ENCODE data around the gene CBFA2T3. TPM values are rescaled to one million over a fixed set of nuclear protein-coding genes. Genes with fewer than 3 reads are reported as not detected.
"Not testable (repeated sequence)": the region's sequence is repeated elsewhere in the genome, so short reads cannot be mapped to it uniquely, and the experiment has no call there.

CBFA2T3 gene
- total and polyA plus RNA-seq, 5 donors, result 5.6 to 8.5 (median 7.3) TPM

DNA sequence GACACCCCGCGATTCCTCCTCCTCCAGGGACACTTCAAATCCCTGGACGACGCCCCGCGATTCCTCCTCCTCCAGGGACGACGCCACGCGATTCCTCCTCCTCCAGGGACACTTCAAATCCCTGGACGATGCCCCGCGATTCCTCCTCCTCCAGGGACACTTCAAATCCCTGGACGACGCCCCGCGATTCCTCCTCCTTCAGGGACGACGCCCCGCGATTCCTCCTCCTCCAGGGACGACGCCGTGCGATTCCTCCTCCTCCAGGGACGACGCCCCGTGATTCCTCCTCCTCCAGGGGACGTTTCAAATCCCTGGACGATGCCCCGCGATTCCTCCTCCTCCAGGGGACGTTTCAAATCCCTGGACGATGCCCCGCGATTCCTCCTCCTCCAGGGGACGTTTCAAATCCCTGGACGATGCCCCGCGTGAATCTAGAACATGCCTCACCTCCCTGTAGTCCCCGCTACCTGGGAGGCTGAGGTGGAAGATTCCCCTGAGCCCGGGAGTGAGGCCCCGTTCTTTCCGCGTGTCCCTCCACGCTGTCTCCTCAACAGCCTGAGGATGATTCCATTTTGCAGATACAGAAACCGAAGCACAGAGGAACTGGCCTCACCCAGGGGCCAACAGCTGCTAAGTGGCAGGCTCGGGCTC lies 87.2 kb downstream of the CBFA2T3 start:
- intact Hi-C loops (cut with DNase I); H3K4me1 ChIP-seq (ENCODE audit: control insufficient read depth, insufficient read depth, low read length); ATAC-seq; H3K9me3 ChIP-seq (ENCODE audit: control insufficient read depth, low read length); DNase-seq; H3K4me3 ChIP-seq (ENCODE audit: low read length); H3K27ac ChIP-seq (ENCODE audit: low read length); H3K27me3 ChIP-seq (ENCODE audit: control insufficient read depth, insufficient read depth): not testable (repeated sequence)
- WGBS, result 93% methylated on average over 48 of the region's 48 CpGs

DNA sequence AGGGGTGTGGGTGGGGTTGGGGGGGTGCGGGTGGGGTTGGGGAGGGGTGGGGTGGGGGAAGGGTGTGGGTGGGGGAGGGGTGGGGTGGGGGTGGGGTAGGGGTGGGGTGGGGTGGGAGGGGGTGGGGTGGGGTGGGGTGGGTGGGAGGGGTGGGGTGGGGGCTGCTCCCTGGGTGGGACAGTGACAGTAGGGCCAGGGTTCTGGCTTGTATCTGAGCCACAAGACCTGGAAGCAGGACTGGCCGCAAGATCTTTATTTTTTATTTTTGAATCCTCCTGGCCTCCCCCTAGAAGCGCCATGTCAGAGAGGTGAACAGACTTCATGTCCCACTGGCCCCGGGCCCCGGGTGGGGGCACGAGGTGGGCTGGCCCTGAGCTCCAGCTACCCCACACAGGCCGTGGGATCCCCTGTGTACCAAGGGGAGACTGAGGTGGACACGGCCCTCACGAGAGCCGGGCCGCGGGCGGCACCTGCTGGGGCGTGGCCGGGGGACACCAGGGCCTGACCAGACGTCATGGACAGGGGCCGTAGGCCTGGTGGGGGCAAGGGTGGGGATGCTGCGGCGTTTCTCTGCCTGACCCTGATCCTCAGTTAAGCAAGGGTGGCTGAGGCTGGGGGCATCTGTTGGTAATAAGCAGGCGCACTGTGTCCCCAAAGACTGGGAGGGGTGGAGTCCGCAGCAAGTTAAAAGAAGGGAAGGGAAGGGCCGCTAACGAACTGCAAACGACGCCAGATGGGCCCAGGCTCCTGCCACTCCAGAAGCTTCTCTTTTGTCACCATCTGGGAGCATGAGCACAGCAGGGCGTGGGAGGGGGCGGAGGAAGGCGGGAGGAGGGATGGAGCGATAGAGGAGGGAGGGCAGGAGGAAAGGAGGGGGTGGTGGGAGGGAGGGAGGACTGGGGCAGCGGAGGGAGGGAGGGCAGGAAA lies 88.3 kb downstream of the CBFA2T3 start:
- ATAC-seq (no peak), DNase-seq (peak; percentile 68 to 88 (median 82))
- Histone ChIP-seq H3K27ac (ENCODE audit: low read length) (no peak overlapping the region), H3K4me1 (ENCODE audit: control insufficient read depth, insufficient read depth, low read length) (no peaks in the 10 kb centered on the region), H3K27me3 (ENCODE audit: control insufficient read depth, insufficient read depth) (no peaks in the 10 kb centered on the region), H3K9me3 (ENCODE audit: control insufficient read depth, low read length) (no peaks in the 10 kb centered on the region), H3K4me3 (ENCODE audit: low read length) (no peak overlapping the region)
- intact Hi-C loops (cut with DNase I), result no loop called here
- 74% methylated on average over 29 of the region's 30 CpGs for WGBS

DNA sequence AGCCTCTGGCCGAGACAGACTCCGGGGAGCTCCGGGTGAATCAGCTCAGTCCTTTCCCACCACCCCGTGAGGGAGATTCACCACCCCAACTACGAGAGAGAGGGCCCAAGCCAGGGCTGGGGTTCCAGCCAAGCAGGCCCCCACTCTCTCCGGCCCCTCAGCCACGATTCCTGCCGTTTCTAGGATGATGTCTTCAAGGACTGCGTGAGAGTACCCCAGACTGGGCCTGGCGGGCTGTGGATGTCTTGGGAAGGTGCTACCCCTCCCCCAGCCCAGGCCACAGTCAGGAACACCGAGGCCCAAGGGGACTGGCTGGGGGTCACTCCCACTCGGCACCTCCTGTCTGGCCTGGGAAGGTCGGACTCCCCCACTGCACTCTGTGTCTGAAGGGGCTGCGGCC lies 89.0 kb downstream of the CBFA2T3 start:
- H3K4me1 ChIP-seq (ENCODE audit: control insufficient read depth, insufficient read depth, low read length), result no peaks in the 10 kb centered on the region
- H3K9me3 ChIP-seq (ENCODE audit: control insufficient read depth, low read length), result no peaks in the 10 kb centered on the region
- H3K27me3 ChIP-seq (ENCODE audit: control insufficient read depth, insufficient read depth), result no peaks in the 10 kb centered on the region
- 53% methylated on average over 14 of the region's 14 CpGs for WGBS
- no peak overlapping the region for H3K4me3 ChIP-seq (ENCODE audit: low read length)
- peak overlapping the region; percentile 28 for H3K27ac ChIP-seq (ENCODE audit: low read length)
- ATAC-seq, result no peak
- no peak for DNase-seq
- intact Hi-C loops (cut with DNase I), result no loop called here

DNA sequence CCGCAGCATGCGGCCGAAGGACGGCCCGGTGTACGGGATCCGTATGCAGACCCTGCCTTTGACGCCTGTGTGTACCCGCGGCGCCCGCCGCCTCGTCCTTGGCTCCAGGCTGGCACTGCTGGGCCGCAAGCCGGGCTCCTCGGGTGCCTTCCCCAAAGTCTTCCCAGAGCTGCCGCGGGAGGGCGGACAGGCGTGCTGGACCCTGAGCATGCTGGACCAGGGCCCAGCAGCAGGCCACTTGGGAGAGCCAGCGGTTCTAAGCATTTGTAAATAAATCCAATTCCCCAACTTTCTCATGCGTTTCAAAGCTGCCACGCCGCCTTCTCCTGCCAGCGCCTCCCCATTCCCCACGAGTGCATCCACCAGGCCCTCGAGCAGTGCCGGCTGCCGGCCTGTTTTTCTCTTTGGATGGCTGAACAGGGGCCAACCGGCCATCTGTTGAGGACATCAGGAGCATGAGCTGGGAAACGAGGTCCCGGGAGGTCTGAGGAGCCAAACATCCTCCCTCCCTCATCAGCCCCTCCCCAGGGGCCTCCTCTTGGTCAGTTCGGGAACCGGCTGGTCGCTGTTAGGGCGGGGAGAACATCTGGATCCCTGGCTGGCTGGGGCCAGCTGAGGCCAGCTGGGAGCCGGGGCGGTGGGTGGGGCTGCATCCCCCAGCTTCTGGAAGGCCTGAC lies 90.0 kb downstream of the CBFA2T3 start:
- Histone ChIP-seq H3K27ac (ENCODE audit: low read length) (peak overlapping the region; percentile 8), H3K4me3 (ENCODE audit: low read length) (no peak overlapping the region), H3K9me3 (ENCODE audit: control insufficient read depth, low read length) (no peaks in the 10 kb centered on the region), H3K4me1 (ENCODE audit: control insufficient read depth, insufficient read depth, low read length) (no peaks in the 10 kb centered on the region), H3K27me3 (ENCODE audit: control insufficient read depth, insufficient read depth) (no peaks in the 10 kb centered on the region)
- 57% methylated on average over 39 of the region's 39 CpGs for WGBS
- intact Hi-C loops (cut with DNase I), result no loop called here
- ATAC-seq, result peak; percentile 74 to 81
- DNase-seq, result peak; percentile 89 to 96 (median 96)

DNA sequence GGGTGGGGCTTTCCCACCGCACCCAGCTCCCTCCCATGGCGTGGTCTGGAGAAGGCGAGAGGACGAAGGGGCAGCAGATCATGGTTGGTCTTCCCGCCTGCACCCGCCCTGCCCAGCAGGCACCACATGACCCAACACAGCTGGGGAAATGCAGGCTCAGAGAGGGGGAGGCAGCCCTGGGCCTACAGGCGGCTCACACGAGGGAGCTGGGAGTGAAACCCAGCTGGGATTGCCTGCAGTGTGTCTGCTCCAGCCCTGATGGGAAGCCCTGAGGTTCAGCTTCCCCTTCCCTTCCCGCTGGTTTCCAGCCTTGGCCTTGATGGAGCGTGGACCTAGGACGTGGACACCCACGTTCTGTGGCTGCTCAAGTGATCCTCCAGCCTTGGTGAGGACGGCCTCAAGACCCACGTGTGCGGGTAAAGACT lies 90.6 kb downstream of the CBFA2T3 start:
- peak; percentile 0 to 20 for ATAC-seq
- no peak for DNase-seq
- intact Hi-C loops (cut with DNase I), result no loop called here
- 78% methylated on average over 15 of the region's 15 CpGs for WGBS
- H3K4me3 ChIP-seq (ENCODE audit: low read length), result no peak overlapping the region
- no peaks in the 10 kb centered on the region for H3K4me1 ChIP-seq (ENCODE audit: control insufficient read depth, insufficient read depth, low read length)
- peak overlapping the region; percentile 8 for H3K27ac ChIP-seq (ENCODE audit: low read length)
- H3K9me3 ChIP-seq (ENCODE audit: control insufficient read depth, low read length), result no peaks in the 10 kb centered on the region
- H3K27me3 ChIP-seq (ENCODE audit: control insufficient read depth, insufficient read depth), result no peaks in the 10 kb centered on the region

DNA sequence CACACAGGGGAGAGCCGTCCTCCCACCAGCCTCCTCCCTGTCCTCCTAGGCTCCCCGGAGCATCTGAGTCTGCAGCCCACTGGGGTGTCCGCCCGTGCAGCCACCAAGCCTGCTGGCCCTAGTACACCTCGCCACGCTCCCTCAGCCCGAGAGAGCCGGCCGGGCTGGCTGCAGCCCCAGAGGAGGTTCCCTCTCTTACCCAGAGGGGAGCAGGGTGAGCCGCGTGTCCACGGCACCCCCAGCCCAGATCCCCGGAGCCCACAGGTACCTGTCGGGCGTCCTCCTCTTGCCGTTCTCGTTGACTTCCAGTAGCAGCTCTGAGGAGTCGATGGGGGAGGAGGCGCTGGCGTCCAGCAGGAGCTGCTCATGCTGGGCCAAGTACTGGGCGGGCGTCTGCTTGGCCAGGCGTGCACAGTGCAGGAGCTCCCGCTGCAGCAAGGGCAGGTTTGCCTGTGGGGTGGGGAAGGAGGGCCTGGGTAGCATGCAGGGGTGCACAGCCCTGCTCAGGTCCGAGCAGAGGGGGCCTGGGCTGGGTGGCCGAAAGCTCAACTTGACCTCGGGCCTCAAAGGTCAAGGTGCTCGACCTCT lies 91.2 kb downstream of the CBFA2T3 start:
- Histone ChIP-seq H3K9me3 (ENCODE audit: control insufficient read depth, low read length) (no peaks in the 10 kb centered on the region), H3K27me3 (ENCODE audit: control insufficient read depth, insufficient read depth) (no peaks in the 10 kb centered on the region), H3K4me1 (ENCODE audit: control insufficient read depth, insufficient read depth, low read length) (no peaks in the 10 kb centered on the region), H3K4me3 (ENCODE audit: low read length) (no peak overlapping the region), H3K27ac (ENCODE audit: low read length) (no peak overlapping the region)
- 91% methylated on average over 28 of the region's 28 CpGs for WGBS
- intact Hi-C loops (cut with DNase I), result no loop called here
- DNase-seq (no peak), ATAC-seq (no peak)

DNA sequence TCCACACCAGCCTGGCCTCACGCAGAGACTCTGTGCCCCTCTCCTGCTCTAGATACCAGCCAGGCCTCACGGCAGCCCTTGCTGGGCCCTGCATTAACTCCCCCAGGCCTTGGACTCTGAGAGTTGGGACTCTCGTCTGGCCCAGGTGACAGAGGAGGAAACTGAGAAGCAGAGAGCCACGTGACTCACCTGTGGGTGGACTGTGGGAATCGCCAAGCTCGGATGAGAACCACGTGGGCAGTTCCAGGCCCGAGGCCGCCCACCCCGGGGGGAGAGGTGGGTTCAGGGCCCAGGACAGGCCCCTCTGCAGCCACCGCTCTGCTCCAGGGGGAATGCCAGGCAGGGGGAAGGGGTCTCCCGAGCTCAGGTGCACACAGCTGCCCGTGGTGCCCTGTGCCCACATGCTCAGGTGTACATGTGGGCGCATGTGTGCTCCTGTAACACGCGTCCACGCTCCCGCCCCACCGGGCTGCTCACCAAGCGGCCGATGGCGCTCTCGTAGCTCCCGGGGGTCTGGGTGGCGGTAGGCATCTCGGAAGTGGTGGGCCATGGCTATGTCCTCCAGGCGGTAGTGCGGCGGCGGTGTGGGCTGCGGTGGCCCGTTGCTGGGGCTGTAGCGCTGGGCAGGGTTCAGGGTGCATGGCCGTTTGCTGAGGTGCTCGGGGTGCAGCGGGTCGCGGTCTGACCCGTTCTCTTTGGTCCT lies 92.3 kb downstream of the CBFA2T3 start:
- no peaks in the 10 kb centered on the region for H3K4me1 ChIP-seq (ENCODE audit: control insufficient read depth, insufficient read depth, low read length)

DNA sequence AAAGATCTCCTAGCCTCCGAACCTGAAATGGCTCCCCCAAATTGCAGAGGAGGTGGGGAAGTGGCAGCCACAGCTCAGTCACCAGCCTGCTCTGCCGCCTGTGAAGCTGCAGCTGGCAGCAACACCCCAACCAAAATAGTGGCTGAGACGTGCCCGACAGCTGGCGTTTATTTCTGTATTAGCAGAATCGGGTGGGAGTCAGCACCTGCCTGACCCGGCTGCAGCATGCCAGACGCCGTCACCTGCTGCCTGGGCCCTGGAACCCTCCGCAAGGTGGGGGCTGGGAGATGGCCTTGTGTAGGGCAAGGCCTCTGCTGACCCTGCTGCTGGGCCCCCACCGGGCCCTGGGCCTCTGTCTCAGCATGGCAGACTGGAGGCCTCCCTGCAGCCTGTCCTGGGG lies 93.1 kb downstream of the CBFA2T3 start:
- no peak for ATAC-seq
- Histone ChIP-seq H3K4me3 (ENCODE audit: low read length) (no peak overlapping the region), H3K27me3 (ENCODE audit: control insufficient read depth, insufficient read depth) (no peaks in the 10 kb centered on the region), H3K4me1 (ENCODE audit: control insufficient read depth, insufficient read depth, low read length) (no peaks in the 10 kb centered on the region), H3K27ac (ENCODE audit: low read length) (no peak overlapping the region), H3K9me3 (ENCODE audit: control insufficient read depth, low read length) (no peaks in the 10 kb centered on the region)
- intact Hi-C loops (cut with DNase I), result no loop called here
- WGBS, result 83% methylated on average over 11 of the region's 11 CpGs
- DNase-seq, result no peak

More for the DNA sequence above, 92.3 kb downstream of the CBFA2T3 start:
- ATAC-seq (no peak), DNase-seq (no peak)
- 95% methylated on average over 39 of the region's 39 CpGs for WGBS
- Histone ChIP-seq H3K27ac (ENCODE audit: low read length) (no peak overlapping the region), H3K4me3 (ENCODE audit: low read length) (no peak overlapping the region), H3K27me3 (ENCODE audit: control insufficient read depth, insufficient read depth) (no peaks in the 10 kb centered on the region), H3K9me3 (ENCODE audit: control insufficient read depth, low read length) (no peaks in the 10 kb centered on the region)
- intact Hi-C loops (cut with DNase I), result no loop called here

DNA sequence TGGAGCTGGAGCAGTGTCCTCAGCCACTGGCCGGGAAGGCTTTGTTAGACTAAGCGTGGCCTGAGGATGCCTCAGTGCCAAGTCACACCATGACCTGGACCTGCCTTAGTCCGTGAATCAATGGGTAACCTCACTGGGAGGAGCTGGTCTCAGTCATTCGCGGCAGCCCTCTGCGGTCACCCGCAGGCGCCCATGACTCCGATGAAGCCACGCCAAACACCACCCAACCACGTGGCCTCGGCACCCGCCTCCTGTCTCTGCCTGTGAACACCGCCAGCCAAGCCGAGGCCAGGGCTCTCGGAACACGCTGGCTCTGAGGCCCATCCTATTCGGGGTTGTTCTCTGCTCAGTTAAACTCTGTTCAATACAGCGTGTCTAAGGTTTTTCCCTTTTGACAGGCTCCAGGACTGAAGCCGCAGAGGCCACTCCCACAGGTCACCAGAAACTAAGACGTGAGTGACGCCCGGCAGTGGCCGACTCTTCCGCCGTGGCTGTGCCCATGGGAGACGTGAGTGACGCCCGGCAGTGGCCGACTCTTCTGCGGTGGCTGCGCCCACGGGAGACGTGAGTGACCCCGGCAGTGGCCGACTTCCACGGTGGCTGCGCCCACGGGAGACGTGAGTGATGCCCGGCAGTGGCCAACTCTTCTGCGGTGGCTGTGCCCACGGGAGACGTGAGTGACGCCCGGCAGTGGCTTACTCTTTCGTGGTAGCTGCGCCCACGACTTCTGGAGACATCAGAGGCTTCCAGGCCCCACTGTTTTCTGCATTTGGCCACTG lies 93.7 kb downstream of the CBFA2T3 start:
- Histone ChIP-seq H3K9me3 (ENCODE audit: control insufficient read depth, low read length) (no peaks in the 10 kb centered on the region), H3K27ac (ENCODE audit: low read length) (no peak overlapping the region), H3K27me3 (ENCODE audit: control insufficient read depth, insufficient read depth) (no peaks in the 10 kb centered on the region), H3K4me1 (ENCODE audit: control insufficient read depth, insufficient read depth, low read length) (no peaks in the 10 kb centered on the region), H3K4me3 (ENCODE audit: low read length) (no peak overlapping the region)
- WGBS, result 97% methylated on average over 49 of the region's 49 CpGs
- ATAC-seq, result no peak
- intact Hi-C loops (cut with DNase I), result no loop called here
- no peak for DNase-seq
